Endothelial cell of umbilical vein (primary cell): ENCODE measurements around the gene DRC7. TPM values are rescaled to one million over a fixed set of nuclear protein-coding genes. Genes with fewer than 3 reads are reported as not detected.

Source experiments
- BruUV-seq: library from RNA; stranded (reverse); fragments of 400-500 nt; replicated peaks from 2 replicates; lab custom pipeline; 2021; lab: Mats Ljungman, UMichigan
- CTCF ChIA-PET: fragments of 300-600, 350-600 bp; sonication (Branson Sonifier 250); formaldehyde crosslinking; loops from one replicate; lab custom pipeline; 2021; ENCODE audit warnings: antibody characterized with exemption, inconsistent platforms; lab: Charles Lee
- POLR2A ChIA-PET: fragments of 300-600, 350-600 bp; sonication (Branson Sonifier 250); formaldehyde crosslinking; loops from one replicate; lab custom pipeline; 2021; ENCODE audit warnings: antibody characterized with exemption, inconsistent platforms; lab: Charles Lee
- DNase-seq: peaks from one replicate; pipeline ENCODE4 v3.0.0-alpha.2; 2011; ENCODE audit warnings: low read depth, low spot score
- FAIRE-seq: peaks from 2 replicates; lab custom pipeline; 2011; peaks lifted over from hg19 to GRCh38; lab: Jason Lieb, UNC
- H2AFZ ChIP-seq: 2 replicates; pipeline ENCODE4 v1.6.0; 2012; ENCODE audit warnings: low read depth, low read length, control low read depth, inconsistent platforms
- H3K27ac ChIP-seq: 2 replicates; pipeline ENCODE4 v1.5.1; 2011; ENCODE audit warnings: low read depth, mild to moderate bottlenecking, control low read depth, low read length, moderate library complexity; ENCODE audit not compliant: insufficient read depth
- H3K27me3 ChIP-seq, 2 experiments: 2 replicates each; pipeline versions ENCODE4 v1.6.0 to v1.6.1; 2011; ENCODE audit warnings: low read length in 2 of 2, mixed read lengths in 1 of 2; ENCODE audit not compliant: control insufficient read depth in 2 of 2, insufficient read depth in 2 of 2
- H3K36me3 ChIP-seq, 2 experiments: 2 replicates in 1 of 2; 3 replicates in 1 of 2; pipeline ENCODE4 v1.5.1; 2011; ENCODE audit warnings: low read length in 2 of 2, mild to moderate bottlenecking in 1 of 2, moderate library complexity in 1 of 2; ENCODE audit not compliant: control insufficient read depth in 2 of 2, insufficient read depth in 2 of 2; ENCODE audit errors: extremely low read depth in 1 of 2
- H3K4me1 ChIP-seq: 3 replicates; pipeline ENCODE4 v1.5.1; 2011; ENCODE audit warnings: mild to moderate bottlenecking, low read length; ENCODE audit not compliant: control insufficient read depth, insufficient read depth; ENCODE audit errors: extremely low read depth
- H3K4me2 ChIP-seq: 2 replicates; pipeline ENCODE4 v1.6.1; 2011; ENCODE audit warnings: low read length, control low read depth, mixed read lengths; ENCODE audit not compliant: insufficient read depth
- H3K4me3 ChIP-seq, 3 experiments: fragments of 200-600 bp in 1 of 3; sonication (generic), shearing (Covaris generic) in 1 of 3; replicated peaks in 1 of 3; 2 replicates each; pipeline ENCODE4 v1.5.1; 2011 to 2016; ENCODE audit warnings: control low read depth in 3 of 3, low read length in 3 of 3, mild to moderate bottlenecking in 2 of 3, inconsistent platforms in 1 of 3, low read depth in 1 of 3, moderate library complexity in 1 of 3; ENCODE audit not compliant: insufficient read depth in 1 of 3
- H3K79me2 ChIP-seq: 2 replicates; pipeline ENCODE4 v1.6.0; 2012; ENCODE audit warnings: low read length, inconsistent platforms; ENCODE audit not compliant: control insufficient read depth, insufficient read depth
- H3K9ac ChIP-seq: replicated peaks from 2 replicates; pipeline ENCODE3; 2011; ENCODE audit warnings: low read length, control low read depth; ENCODE audit not compliant: insufficient read depth; ENCODE audit errors: extremely low read depth
- H3K9me1 ChIP-seq: replicated peaks from 3 replicates; pipeline ENCODE4 v1.6.0; 2011; ENCODE audit warnings: mild to moderate bottlenecking, low read length; ENCODE audit not compliant: control insufficient read depth, insufficient read depth; ENCODE audit errors: extremely low read depth
- H3K9me3 ChIP-seq: replicated peaks from 2 replicates; pipeline ENCODE4 v1.5.1; 2012; ENCODE audit warnings: low read length, inconsistent platforms; ENCODE audit not compliant: control insufficient read depth, insufficient read depth
- H4K20me1 ChIP-seq: replicated peaks from 2 replicates; pipeline ENCODE3; 2011; ENCODE audit warnings: mild to moderate bottlenecking, low read length; ENCODE audit not compliant: control insufficient read depth, insufficient read depth; ENCODE audit errors: extremely low read depth
- EZH2 ChIP-seq: IDR thresholded peaks from 2 replicates; pipeline ENCODE4 v1.6.1; 2012; ENCODE audit warnings: borderline replicate concordance, low read depth, mild to moderate bottlenecking, moderate library complexity, low read length, inconsistent platforms; ENCODE audit not compliant: severe bottlenecking
- FOS ChIP-seq: IDR thresholded peaks from 2 replicates; pipeline ENCODE4 v1.6.1; 2011; ENCODE audit warnings: mild to moderate bottlenecking, low read length, moderate library complexity, borderline replicate concordance; ENCODE audit not compliant: insufficient read depth
- GATA2 ChIP-seq: IDR thresholded peaks from 2 replicates; pipeline ENCODE4 v1.7.0; 2011; ENCODE audit warnings: low read depth, mild to moderate bottlenecking, moderate library complexity, mixed read lengths, low read length; ENCODE audit not compliant: insufficient read length, insufficient read depth
- JUN ChIP-seq: IDR thresholded peaks from 2 replicates; pipeline ENCODE4 v1.6.1; 2011; ENCODE audit warnings: borderline replicate concordance, low read depth; ENCODE audit not compliant: insufficient read length, insufficient read depth
- MYC ChIP-seq: IDR thresholded peaks from one replicate; pipeline ENCODE4 v1.6.1; 2011; ENCODE audit warnings: mild to moderate bottlenecking, low read depth, low read length
- POLR2A ChIP-seq: IDR thresholded peaks from 2 replicates; pipeline ENCODE4 v1.6.1; 2012; ENCODE audit warnings: low read depth, mild to moderate bottlenecking, control low read depth, low read length
- POLR2AphosphoS5 ChIP-seq: IDR thresholded peaks from 2 replicates; pipeline ENCODE4 v1.6.1; 2012; ENCODE audit warnings: low read depth, mild to moderate bottlenecking, control low read depth, low read length, moderate library complexity; ENCODE audit not compliant: insufficient read depth
- dilution Hi-C: fragments of 300-500 bp; cut with MboI; formaldehyde crosslinking; loops from one replicate; pipeline ENCODE4 v1.15.0; 2019; ENCODE audit warnings: low sequenced_read_pairs; ENCODE audit not compliant: extremely low pct_ligation_motif_present
- intact Hi-C: fragments of 100-400 bp; cut with micrococcal nuclease; formaldehyde crosslinking; loops from one replicate; pipeline ENCODE4 v1.10.0; 2022
- polyA plus RNA-seq, 4 experiments: library from polyadenylated mRNA; depleted of rRNA in 3 of 4; stranded (reverse) in 3 of 4; unstranded in 1 of 4; fragments of >200 nt; gene quantifications; 2 replicates each; pipeline versions ENCODE4 v1.2.1 to v1.2.3, GENCODE V29; 2011 to 2012; ENCODE audit warnings: missing spikeins in 1 of 4
- total RNA-seq: library from RNA; stranded (reverse); gene quantifications from 2 replicates; pipeline ENCODE4 v1.2.3, GENCODE V29; 2021
- TF ChIP-seq, protein P1 (sequence below), 2 donors: IDR thresholded peaks; 1 replicate in 1 of 2; 2 replicates in 1 of 2; pipeline ENCODE4 v1.5.1; 2011; ENCODE audit warnings: low read length in 2 of 2, mild to moderate bottlenecking in 2 of 2, moderate library complexity in 2 of 2, control low read depth in 1 of 2, inconsistent platforms in 1 of 2, low read depth in 1 of 2; ENCODE audit not compliant: insufficient read depth in 1 of 2; ENCODE audit errors: extremely low read depth in 1 of 2
- TF ChIP-seq, protein P2 (sequence below): IDR thresholded peaks from 2 replicates; pipeline ENCODE4 v1.6.1; 2011; ENCODE audit not compliant: insufficient read depth, insufficient read length

DRC7 gene
- total and polyA plus RNA-seq, 2 donors (not counting 3 experiments of a cell fraction or from before 2014, with no cell fraction given), result 0.13 to 0.77 TPM

DNA sequence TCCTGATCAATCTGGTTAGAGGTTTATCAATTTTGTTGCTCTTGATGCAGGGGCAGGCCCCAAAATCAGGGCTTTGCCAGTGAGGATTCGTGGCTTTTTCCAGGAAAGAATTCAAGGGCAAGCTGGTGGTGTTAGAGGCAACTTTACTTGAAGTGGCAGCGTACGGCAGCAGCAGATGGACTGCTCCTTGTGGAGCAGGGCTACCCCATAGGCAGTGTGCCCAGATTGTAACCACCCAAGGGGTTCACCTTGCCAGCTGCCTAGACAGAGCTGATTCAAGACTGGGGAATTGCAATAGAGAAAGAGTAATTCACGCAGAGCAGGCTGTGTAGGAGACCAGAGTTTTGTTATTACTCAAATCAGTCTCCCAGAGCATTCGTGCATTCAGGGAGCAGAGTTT lies 16.7 kb downstream of the DRC7 start:
- H3K27me3 ChIP-seq, result peaks cover 20 to 34% of the 10 kb centered on the region in 2 experiments
- CTCF ChIA-PET, result interaction anchor here (0.8 to 3.3 kb wide), 4 partner anchors 12 to 135 kb away, joined by 3 to 21 read pairs (median 8); no protein-coding TSS in a partner anchor
- H3K9me1 ChIP-seq, result no peaks in the 10 kb centered on the region
- no peak overlapping the region for H2AFZ ChIP-seq
- H3K79me2 ChIP-seq, result no peaks in the 10 kb centered on the region
- no peak overlapping the region for H3K9ac ChIP-seq
- intact Hi-C loops, result no loop called here
- no peaks in the 10 kb centered on the region for H3K4me1 ChIP-seq
- H3K4me2 ChIP-seq, result no peak overlapping the region
- TF ChIP-seq, protein P1, sequence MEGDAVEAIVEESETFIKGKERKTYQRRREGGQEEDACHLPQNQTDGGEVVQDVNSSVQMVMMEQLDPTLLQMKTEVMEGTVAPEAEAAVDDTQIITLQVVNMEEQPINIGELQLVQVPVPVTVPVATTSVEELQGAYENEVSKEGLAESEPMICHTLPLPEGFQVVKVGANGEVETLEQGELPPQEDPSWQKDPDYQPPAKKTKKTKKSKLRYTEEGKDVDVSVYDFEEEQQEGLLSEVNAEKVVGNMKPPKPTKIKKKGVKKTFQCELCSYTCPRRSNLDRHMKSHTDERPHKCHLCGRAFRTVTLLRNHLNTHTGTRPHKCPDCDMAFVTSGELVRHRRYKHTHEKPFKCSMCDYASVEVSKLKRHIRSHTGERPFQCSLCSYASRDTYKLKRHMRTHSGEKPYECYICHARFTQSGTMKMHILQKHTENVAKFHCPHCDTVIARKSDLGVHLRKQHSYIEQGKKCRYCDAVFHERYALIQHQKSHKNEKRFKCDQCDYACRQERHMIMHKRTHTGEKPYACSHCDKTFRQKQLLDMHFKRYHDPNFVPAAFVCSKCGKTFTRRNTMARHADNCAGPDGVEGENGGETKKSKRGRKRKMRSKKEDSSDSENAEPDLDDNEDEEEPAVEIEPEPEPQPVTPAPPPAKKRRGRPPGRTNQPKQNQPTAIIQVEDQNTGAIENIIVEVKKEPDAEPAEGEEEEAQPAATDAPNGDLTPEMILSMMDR (IDR thresholded peaks at IDR 0.05; ENCODE audit: extremely low read depth in 1 of 2, insufficient read depth in 1 of 2, low read depth in 1 of 2, low read length in 2 of 2), result no peak
- TF ChIP-seq MYC (no peak), POLR2AphosphoS5 (no peak)
- TF ChIP-seq, protein P2, sequence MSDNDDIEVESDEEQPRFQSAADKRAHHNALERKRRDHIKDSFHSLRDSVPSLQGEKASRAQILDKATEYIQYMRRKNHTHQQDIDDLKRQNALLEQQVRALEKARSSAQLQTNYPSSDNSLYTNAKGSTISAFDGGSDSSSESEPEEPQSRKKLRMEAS, result no peak
- no peaks in the 10 kb centered on the region for H3K9me3 ChIP-seq
- POLR2A ChIA-PET, result no interaction called here
- FAIRE-seq (no peak), DNase-seq (no peak)
- H3K36me3 ChIP-seq, result no peaks in the 10 kb centered on the region
- H3K27ac ChIP-seq, result no peak overlapping the region
- BruUV-seq, result no TSS peak
- H3K4me3 ChIP-seq, result no peak overlapping the region
- dilution Hi-C loops, result no loop called here
- H4K20me1 ChIP-seq, result no peaks in the 10 kb centered on the region

DNA sequence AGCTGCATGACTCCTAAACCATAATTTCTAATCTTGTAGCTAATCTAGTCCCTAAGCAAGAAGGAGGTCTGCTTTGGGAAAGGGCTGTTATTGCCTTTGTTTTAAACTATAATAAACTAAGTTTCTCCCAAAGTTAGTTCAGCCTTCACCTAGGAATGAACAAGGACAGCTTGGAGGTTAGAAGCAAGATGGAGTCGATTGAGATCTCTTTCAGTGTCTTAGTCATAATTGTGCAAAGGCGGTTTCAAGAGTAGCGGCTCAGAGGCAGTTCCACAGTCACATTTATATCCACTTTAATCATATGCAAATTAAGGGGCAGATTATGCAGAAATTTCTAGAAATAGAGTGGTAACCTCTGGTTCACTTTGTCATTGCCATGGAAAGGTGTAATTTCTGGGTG lies 17.4 kb downstream of the DRC7 start:
- Histone ChIP-seq H3K27ac (no peak overlapping the region), H4K20me1 (no peaks in the 10 kb centered on the region), H3K79me2 (no peaks in the 10 kb centered on the region), H3K4me3 (no peak overlapping the region), H3K4me2 (no peak overlapping the region), H3K4me1 (no peaks in the 10 kb centered on the region), H2AFZ (no peak overlapping the region), H3K27me3 (peaks cover 20 to 34% of the 10 kb centered on the region in 2 experiments), H3K9ac (no peak overlapping the region), H3K36me3 (no peaks in the 10 kb centered on the region), H3K9me1 (no peaks in the 10 kb centered on the region), H3K9me3 (no peaks in the 10 kb centered on the region)
- no peak for DNase-seq
- dilution Hi-C loops (no loop called here), intact Hi-C loops (no loop called here)
- ChIA-PET CTCF (interaction anchor here (1.5 to 3.3 kb wide), 3 partner anchors 11 to 135 kb away, joined by 4 to 21 read pairs (median 12); no protein-coding TSS in a partner anchor), POLR2A (no interaction called here)
- TF ChIP-seq, protein P1 (IDR thresholded peaks at IDR 0.05; ENCODE audit: extremely low read depth in 1 of 2, insufficient read depth in 1 of 2, low read depth in 1 of 2, low read length in 2 of 2), result no peak
- TF ChIP-seq MYC, result no peak
- no peak for TF ChIP-seq POLR2A
- no peak for TF ChIP-seq EZH2
- TF ChIP-seq, protein P2, result no peak
- TF ChIP-seq POLR2AphosphoS5, result no peak
- no peak for TF ChIP-seq JUN
- TF ChIP-seq GATA2, result no peak
- TF ChIP-seq FOS, result no peak
- FAIRE-seq, result no peak
- BruUV-seq, result no TSS peak
